Fibroblast of lung (primary cell): ENCODE data around the gene ACER3. TPM values are rescaled to one million over a fixed set of nuclear protein-coding genes. Genes with fewer than 3 reads are reported as not detected.
"Not testable (repeated sequence)": the region's sequence is repeated elsewhere in the genome, so short reads cannot be mapped to it uniquely, and the experiment has no call there.

Experiments used
- DNase-seq, 2 donors: peaks; one replicate each; pipeline versions ENCODE4 v3.0.0 to v3.0.0-alpha.2; 2010; ENCODE audit warnings: low read depth in 2 of 2
- H2AFZ ChIP-seq: 2 replicates; pipeline ENCODE4 v1.5.1; 2012; ENCODE audit warnings: low read length, control low read depth, inconsistent platforms
- H3K27ac ChIP-seq: 2 replicates; pipeline ENCODE4 v1.5.1; 2011; ENCODE audit warnings: low read length, control low read depth; ENCODE audit not compliant: insufficient read depth
- H3K27me3 ChIP-seq: 2 replicates; pipeline ENCODE4 v1.5.1; 2011; ENCODE audit warnings: mild to moderate bottlenecking, low read length; ENCODE audit not compliant: control insufficient read depth, insufficient read depth
- H3K36me3 ChIP-seq: 2 replicates; pipeline ENCODE4 v1.5.1; 2011; ENCODE audit warnings: low read length; ENCODE audit not compliant: control insufficient read depth, insufficient read depth
- H3K4me1 ChIP-seq: 2 replicates; pipeline ENCODE4 v1.5.1; 2011; ENCODE audit warnings: low read length; ENCODE audit not compliant: control insufficient read depth, insufficient read depth; ENCODE audit errors: extremely low read depth
- H3K4me2 ChIP-seq: 2 replicates; pipeline ENCODE4 v1.5.1; 2011; ENCODE audit warnings: low read length, control low read depth; ENCODE audit not compliant: insufficient read depth; ENCODE audit errors: extremely low read depth
- H3K4me3 ChIP-seq, 4 experiments: fragments of 200-600 bp in 1 of 4; sonication (generic) in 1 of 4; replicated peaks in 1 of 4; 2 replicates each; pipeline ENCODE4 v1.5.1; 2011 to 2016; ENCODE audit warnings: low read length in 4 of 4, low read depth in 3 of 4, mild to moderate bottlenecking in 3 of 4, control low read depth in 2 of 4, inconsistent platforms in 1 of 4, mixed read lengths in 1 of 4; ENCODE audit not compliant: insufficient read depth in 1 of 4; ENCODE audit errors: control extremely low read depth in 1 of 4
- H3K79me2 ChIP-seq: 2 replicates; pipeline ENCODE4 v1.5.1; 2012; ENCODE audit warnings: mild to moderate bottlenecking, low read length, inconsistent platforms; ENCODE audit not compliant: control insufficient read depth, insufficient read depth
- H3K9ac ChIP-seq: 2 replicates; pipeline ENCODE4 v1.5.1; 2011; ENCODE audit warnings: mild to moderate bottlenecking, low read length, control low read depth; ENCODE audit not compliant: insufficient read depth
- H3K9me3 ChIP-seq: 2 replicates; pipeline ENCODE4 v1.5.1; 2012; ENCODE audit warnings: low read depth, low read length; ENCODE audit not compliant: control insufficient read depth, insufficient read depth
- H4K20me1 ChIP-seq: 2 replicates; pipeline ENCODE4 v1.5.1; 2011; ENCODE audit warnings: low read length; ENCODE audit not compliant: control insufficient read depth, insufficient read depth; ENCODE audit errors: extremely low read depth
- CTCF ChIP-seq, 2 donors: IDR thresholded peaks in 1 of 2; conservative IDR thresholded peaks in 1 of 2; 1 replicate in 1 of 2; 2 replicates in 1 of 2; pipeline ENCODE4 v1.5.1; 2011 to 2012; ENCODE audit warnings: low read length in 2 of 2, control low read depth in 1 of 2, inconsistent platforms in 1 of 2, low read depth in 1 of 2, mild to moderate bottlenecking in 1 of 2
- EZH2 ChIP-seq: IDR thresholded peaks from 2 replicates; pipeline ENCODE4 v1.5.1; 2012; ENCODE audit warnings: low read length, control low read depth, mild to moderate bottlenecking; ENCODE audit errors: missing control alignments
- polyA plus RNA-seq, 2 donors: library from polyadenylated mRNA; depleted of rRNA in 1 of 2; stranded (reverse) in 1 of 2; unstranded in 1 of 2; fragments of >200 nt; gene quantifications; 2 replicates each; pipeline ENCODE4 v1.2.1, GENCODE V29; 2011 to 2012; ENCODE audit warnings: missing spikeins in 1 of 2
- total RNA-seq: library from RNA; depleted of rRNA; stranded (reverse); fragments of >200 nt; gene quantifications from 2 replicates; pipeline ENCODE4 v1.2.1, GENCODE V29; 2014

The ACER3 gene
- total and polyA plus RNA-seq, 2 donors (not counting 1 experiment from before 2014, with no cell fraction given) = 6.1 to 22.3 TPM

- no peak for DNase-seq
- H3K79me2 ChIP-seq = no peaks in the 10 kb centered on the region
- H3K27ac ChIP-seq = no peak overlapping the region
- no peaks in the 10 kb centered on the region for H4K20me1 ChIP-seq
- no peaks in the 10 kb centered on the region for H3K9me3 ChIP-seq
- H3K4me2 ChIP-seq = no peak overlapping the region
- no peak overlapping the region for H3K9ac ChIP-seq
- TF ChIP-seq EZH2 = no peak
- TF ChIP-seq CTCF (conservative IDR thresholded peaks at IDR 0.05 in 1 of 2, IDR thresholded peaks at IDR 0.05 in 1 of 2; ENCODE audit: low read depth in 1 of 2, low read length in 2 of 2) = no peak
- H3K36me3 ChIP-seq = no peaks in the 10 kb centered on the region
- H3K4me3 ChIP-seq = no peak overlapping the region
- no peaks in the 10 kb centered on the region for H3K27me3 ChIP-seq
- H2AFZ ChIP-seq = no peak overlapping the region
- H3K4me1 ChIP-seq = no peaks in the 10 kb centered on the region
Observed at GRCh38 chr11:76897233-76897632, 36.5 kb downstream of the ACER3 start.

GRCh38 chr11:76901144-76901543, 40.4 kb downstream of the ACER3 start:
- Histone ChIP-seq H4K20me1 (no peaks in the 10 kb centered on the region), H3K79me2 (no peaks in the 10 kb centered on the region), H3K4me3 (no peak overlapping the region), H3K27ac (no peak overlapping the region), H3K9me3 (no peaks in the 10 kb centered on the region), H3K27me3 (no peaks in the 10 kb centered on the region), H2AFZ (no peak overlapping the region), H3K36me3 (no peaks in the 10 kb centered on the region), H3K4me1 (no peaks in the 10 kb centered on the region), H3K4me2 (no peak overlapping the region), H3K9ac (no peak overlapping the region)
- DNase-seq = no peak
- TF ChIP-seq CTCF (conservative IDR thresholded peaks at IDR 0.05 in 1 of 2, IDR thresholded peaks at IDR 0.05 in 1 of 2; ENCODE audit: low read depth in 1 of 2, low read length in 2 of 2) = no peak
- no peak for TF ChIP-seq EZH2

GRCh38 chr11:76901622-76902021, 40.9 kb downstream of the ACER3 start:
- not testable (repeated sequence) for H3K4me1 ChIP-seq, H3K27me3 ChIP-seq, H3K9me3 ChIP-seq, H3K4me3 ChIP-seq, H3K36me3 ChIP-seq, H3K9ac ChIP-seq, DNase-seq, H4K20me1 ChIP-seq, H2AFZ ChIP-seq, H3K27ac ChIP-seq, H3K79me2 ChIP-seq, H3K4me2 ChIP-seq
